Activated CD8-positive, alpha-beta memory T cell treated with anti-CD3 and anti-CD28 coated beads, Interleukin-2, amount 50 U/mL, for 48 hours (primary cell): Measurements from ENCODE around the gene KEL.

ENCODE experiments used
- DNase-seq: peaks from one replicate; pipeline ENCODE4 v3.0.0-alpha.2; 2020

The KEL gene

DNA sequence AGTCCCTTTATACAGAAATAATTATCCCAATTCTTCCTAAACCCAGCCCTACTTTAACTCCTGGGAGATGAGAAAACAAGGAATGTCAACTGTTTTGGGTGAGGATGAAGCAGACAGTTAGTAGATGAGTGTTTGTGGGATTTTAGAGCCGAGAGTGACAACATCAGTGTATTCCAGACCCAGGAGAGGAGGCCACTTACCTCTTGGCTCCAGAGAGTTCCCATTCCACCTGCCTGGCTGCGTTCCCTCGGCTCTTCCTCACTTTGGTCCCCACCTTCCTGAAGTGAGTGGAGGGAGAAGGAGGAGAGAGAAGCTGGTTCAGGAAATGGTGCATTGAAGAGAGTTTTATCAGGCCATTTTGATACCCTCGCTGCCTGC lies 579 bp downstream of the KEL start:
- no peak for DNase-seq

DNA sequence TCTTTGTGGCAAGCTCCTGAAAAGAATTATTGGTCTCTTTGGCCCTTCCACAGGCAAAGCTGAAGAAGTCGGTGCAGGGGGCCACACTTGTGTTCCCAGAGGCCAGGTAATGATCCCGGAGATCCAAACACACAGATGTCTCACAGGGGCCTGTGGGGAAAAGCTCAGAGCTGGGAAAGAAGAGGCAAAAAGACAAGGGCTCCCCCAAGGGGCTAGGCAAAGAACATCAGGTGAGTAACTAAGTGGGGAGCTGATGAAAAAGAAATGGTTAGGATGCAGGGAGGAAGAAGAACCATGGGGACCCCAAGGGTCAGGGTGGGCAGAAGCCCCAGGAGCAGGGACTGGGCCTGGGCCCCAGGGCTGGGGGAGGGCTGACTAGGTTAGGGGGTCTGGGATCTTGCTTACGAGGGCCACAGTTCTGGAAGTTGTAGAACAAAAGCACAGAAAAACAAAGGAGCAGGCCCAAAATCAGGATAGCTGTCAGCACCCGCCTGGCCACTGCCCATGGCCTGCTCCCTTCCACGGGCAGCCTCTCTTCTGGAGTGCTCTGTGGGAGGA lies 1.1 kb downstream of the KEL start:
- DNase-seq = no peak

DNA sequence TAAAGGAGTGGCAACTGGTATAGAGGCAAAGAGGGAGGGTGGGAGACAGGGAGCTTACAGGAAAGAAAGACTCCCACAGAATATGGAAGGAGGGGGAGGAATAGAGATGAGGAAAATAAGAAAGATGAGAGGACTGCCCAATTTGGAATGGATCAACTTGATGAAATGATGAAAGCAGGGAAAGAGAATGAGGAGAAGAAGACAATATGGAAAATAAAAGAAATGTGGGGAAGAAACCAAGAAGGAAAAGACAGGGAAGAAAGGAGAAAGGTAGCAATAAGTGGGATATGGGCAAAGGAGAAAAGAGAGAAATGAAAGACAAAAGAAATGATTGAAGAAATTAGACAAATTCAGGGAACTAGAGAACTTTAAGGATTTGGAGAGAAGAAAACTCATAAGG lies 3.0 kb downstream of the KEL start:
- DNase-seq = no peak

DNA sequence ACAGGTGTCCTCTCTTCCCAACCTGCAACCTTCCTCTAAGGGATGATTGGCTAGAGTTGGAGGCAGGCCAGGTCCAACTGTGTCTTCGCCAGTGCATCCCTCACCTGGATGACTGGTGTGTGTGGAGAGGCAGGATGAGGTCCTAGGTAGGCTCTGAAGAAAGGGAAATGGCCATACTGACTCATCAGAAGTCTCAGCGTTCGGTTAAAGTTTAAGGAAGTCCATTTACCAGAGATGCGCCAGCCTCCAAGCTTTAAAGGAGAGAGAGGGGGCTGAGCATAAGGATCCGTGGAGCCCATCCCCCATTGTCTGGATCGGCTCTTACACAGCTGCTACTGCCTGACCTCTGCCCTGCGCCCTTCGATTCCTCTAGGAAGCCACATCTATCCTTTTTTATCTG lies 4.4 kb downstream of the KEL start:
- DNase-seq = no peak

DNA sequence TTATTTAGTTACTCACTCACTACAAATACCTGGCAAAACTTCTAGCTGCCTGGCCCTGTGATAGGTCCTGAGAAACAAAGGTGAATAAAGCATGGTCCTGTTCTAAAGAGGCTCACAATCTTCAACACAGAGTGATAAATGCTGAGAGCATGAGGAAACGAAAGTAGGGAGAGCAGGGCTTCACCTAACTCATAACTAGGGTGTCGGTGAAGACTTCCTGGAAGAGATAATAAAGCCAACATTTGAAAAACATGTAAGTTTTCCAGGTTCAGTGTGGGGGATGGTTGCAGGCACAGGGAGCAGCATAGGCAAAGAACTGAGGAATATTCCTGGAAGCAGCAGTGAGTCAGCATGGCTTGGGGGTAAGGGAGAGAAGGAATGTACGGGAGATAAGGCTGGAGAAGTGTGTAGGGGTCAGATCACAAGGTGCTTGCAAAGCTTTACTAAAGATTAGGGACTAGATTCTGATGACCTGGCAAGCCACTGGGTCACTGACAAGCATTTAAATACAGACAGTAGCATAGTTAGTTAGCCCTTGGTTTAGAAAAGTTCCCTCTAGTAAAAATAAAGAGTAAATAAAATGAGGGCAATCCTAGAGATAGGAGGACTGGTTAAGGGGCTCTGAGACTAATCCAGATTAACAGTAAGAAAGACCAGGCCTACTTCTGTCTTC lies 5.1 kb downstream of the KEL start:
- no peak for DNase-seq

DNA sequence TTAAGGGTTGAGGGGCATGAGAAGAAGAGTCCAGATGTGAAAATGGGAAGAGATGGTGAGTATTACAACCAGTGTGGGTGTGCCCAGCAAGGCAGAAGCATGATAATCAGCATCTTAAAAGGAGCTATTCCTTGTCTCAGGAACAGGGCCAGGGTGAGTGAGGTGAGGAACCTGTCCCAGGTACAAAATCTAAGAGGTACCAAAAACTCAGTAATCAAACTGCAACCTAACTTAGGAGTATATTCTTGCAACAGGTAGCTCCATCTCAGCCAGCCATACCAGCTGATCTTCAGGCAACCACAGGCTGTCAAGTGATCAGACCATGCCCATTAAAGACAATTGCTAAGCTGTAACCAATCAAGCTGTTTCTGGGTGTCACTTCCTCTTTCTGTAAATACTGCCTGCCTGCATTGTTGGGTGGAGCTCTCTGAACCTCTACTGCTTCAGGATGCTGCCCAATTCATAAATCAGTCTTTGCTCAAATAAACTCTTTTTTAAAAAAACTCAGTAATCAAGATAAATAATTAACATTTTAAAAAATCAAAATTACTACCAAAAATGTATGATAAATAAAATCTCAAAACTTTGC lies 7.4 kb downstream of the KEL start:
- no peak for DNase-seq

DNA sequence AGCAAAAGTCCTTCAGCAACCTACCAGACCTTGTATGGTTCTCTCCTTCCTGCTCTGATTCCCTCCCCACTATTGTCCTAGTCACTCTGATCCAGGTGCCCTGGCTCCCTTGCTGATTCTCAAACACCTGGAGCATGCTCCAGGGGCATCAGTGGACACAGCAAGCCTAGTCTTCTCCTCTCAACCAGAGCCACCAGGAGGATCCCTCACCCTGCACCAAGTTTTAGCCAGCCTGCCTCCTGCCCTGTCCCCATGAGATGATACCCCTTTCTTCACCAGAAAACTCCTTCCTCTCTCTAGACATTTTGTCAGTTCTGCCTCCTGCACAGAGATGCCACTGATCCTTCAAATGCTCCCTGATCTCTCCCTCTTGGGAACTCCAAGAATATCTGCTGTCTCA lies 11.9 kb downstream of the KEL start:
- no peak for DNase-seq

DNA sequence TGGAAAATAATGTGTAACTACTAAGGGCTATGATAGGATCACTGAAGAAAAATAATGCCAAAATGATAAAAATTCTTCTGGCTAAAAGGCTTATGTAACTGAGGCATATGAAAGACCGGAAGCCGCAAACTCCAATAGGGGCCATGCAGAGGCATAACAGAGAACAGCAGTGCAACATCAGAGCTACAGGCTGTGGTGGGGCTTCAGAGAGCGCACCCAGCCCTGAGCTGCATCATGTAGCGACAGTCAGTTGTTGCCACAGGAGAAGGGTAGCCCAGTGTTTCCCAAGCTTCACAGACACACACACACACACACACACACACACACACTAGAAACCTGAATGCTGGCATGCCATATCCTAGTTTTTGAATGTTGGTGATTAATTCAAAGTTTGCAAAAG lies 13.6 kb downstream of the KEL start:
- no peak for DNase-seq

DNA sequence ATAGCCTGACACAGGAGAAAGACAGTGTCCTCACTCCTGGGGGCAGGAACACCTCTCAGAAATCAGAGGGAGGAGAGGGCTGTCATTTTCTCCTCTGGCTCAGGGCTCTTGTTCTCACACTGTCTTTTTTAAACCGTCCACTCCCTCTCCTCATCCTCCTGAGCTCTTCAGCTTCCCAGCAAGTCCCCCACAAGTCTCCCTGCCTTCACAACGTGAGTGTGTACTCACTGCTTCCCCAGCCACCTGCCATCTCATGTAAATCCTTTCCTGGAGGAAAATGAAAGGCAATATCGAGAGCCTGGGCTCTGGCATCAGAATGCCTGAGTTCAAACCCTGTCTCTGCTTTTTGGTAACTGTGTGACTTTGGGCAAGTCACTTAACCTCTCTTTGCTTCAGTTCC lies 17.2 kb downstream of the KEL start:
- DNase-seq = no peak

DNA sequence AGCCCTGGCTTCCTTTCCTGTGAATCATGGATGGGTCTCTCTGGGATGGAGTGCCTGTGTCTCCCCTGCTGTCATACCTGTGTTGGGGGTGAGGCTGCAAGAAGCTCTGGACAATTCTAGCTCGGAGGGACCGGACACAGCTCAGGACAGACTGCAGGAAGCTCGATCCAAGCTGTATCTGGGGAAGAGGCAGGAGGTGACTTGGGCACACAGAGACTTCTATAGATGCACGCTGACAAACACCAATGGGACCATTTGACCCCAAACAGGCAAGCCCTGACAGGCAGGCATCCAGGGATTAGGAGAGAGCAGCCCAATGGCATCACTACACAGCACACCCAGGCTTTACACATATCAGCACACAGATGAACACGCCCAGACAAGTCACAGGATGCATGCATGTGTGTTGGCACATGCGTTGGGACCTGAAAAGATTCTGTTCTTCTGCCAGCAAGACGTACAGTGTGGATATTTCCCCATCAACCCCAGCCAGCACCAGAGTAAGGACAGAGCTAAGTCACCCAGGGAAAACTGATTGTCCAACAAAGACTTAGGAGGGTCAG lies 18.4 kb downstream of the KEL start:
- DNase-seq = no peak

DNA sequence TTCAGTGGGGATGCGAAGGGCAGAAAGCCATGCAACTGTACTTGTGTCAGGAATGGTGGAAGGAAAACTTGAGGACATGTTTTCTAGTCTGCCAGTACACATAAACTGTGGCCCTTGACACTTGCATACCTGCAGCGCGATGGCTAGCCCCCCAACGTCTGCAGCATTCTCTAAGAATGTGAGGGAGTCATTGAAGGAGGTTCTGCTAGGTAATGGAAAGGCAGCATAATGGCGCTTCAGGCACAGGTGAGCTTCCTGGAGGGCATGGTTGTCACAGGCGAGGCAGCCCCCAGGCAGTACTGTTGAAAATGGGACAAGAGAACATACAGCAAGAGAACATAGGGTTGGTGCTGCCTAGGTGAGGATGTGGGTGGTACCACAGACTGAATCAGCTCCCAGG lies 19.4 kb downstream of the KEL start:
- DNase-seq = no peak

DNA sequence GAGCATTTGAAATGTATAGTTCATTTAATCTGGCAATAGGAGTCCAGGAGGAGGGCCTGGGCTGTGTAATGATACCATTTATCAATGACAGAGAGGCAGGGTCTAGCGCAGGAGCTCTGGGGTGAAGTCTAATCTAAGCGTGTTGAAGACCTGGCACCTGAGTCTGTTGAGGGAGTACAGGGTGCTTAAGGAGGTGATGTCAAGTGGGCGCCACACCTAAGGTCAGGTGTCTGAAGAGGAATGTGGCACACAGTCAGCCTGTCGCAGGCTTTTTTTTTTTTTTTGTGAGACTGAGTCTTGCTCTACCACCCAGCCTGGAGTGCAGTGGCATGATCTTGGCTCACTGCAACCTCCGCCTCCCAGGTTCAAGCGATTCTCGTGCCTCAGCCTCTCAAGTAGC lies 20.6 kb downstream of the KEL start:
- DNase-seq = no peak

DNA sequence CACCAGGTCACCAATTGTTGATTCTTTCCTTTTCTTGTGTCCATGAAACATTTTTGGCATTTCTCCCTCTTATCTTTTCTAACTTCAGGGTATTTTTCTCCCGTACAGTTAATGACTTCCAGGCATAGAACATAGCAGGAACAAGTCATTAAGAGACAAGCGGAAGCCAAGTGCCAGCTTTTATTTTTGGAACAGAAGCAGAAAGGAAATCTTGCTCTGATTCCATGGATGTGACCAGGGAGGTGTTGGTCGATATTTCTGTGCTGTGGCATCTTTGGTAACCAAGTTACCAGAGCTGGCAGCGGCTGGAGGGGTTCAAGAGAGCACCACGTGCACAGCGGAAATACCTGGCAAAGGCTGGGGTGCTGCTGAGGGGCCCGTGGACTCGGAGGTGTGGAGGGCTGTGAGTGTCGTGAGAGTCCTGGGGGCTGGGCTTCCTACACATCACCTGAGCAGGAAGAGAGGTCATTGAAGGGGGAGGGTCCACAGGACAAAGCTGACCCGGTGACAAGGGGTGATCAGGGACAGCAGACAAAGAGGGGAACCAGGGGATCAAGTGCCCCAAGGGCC lies 21.1 kb downstream of the KEL start:
- no peak for DNase-seq

DNA sequence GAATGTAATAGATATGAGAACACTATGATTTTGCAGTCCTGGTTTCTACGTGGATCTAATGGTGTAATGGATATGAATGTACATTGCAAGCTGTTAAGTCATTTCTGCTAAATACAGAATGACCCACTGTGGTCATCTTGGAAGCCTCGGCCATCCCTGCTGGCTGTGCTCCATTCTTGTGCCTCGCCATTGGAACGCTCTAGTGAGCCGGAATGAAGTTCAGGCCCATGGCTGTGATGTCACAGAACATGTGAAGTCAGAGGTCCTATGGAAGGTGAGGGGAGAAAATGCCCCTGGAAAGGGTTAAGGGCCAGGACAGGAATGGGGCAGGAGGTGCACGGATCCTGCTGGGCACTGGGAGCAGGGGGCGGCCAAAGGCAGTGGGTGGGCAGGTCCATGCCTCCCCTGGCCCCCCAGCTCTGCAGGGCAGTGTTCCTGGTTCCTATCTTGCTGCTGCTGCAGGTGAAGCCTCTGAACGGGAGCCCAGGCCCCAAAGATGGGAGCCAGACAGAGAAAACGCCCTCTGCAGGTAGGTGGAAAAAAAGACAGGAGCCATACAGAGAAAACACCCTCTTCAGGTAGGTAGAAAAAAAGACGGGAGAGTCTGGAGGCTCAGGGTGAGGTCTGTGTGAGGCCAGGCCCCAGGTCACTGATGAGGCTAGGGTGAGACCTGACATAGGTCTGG lies 22.8 kb downstream of the KEL start, which contains the start of gene LLCFC1:
TSS of gene LLCFC1 (plus strand) at position 259 of the 685 bp plus-strand sequence. CDS start at position 397, 138 bp downstream.
- no peak for DNase-seq

DNA sequence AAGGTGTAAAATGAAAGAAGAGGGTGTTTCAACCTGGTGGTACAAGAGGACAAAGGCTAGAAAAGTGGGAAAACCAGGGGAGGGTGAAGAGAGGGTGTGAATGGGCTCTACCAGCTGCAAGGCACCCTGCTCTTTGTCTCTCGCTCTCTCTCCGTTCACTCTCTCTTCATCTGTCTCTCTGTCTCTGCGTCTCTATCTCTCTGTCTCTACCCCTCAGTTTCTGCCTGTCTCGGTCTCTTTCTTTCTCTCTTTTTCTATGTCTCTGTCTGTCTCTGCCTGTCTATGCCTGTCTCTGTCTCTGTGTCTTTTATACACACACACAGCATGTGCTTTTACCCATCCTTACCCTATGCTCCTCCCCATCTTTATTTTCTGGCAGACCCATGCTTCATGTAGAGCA lies 23.6 kb downstream of the KEL start:
- DNase-seq = no peak

DNA sequence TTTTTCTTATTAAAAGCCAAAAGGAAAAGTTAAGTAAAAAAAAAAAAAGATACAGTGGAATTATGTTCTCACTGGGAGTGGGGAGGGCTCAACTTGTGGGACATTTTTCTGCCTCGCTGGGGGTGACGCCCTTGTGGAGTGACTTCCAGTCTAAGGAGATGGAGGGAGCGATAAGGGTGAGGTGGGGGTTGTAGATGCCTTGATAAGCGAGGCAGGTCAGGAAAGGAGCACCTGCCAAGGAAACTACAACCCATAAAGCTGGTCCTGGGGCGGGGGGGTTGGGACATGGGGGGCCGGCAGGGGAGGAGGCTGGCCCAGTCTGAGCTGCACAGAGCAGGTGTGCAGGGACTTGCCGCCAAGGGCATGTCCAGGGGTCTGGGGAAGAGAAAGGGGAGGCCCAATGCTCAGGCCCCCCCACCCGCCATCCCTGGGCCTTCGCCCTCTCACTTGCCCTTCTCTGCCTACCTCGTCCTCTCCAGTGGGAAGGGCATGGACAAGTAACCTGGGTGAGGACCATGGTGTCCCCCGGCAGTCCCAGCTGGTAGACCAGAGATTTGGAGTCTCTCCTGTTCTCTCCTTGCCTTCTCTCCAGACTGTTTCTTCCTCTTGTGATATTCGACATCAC lies 26.1 kb downstream of the KEL start:
- no peak for DNase-seq

DNA sequence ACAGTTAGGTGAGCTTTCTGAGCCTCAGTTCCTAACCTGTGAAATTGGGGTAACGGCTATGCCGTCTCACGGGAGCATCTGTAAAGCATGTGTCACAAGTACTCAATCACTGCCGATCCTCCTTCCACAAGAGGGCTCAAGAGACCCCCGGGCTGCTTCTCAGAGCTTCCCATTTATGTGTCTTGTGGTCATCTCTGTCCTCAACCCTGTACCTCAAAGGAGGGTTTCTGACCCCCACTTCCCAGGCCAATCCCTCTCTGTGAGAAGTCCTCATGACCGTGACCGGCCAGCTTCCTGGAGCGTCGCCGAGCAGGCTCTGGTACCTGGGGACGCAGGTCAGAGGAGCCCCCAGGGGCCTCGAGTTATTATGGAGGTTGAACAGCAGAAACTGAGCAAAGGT lies 28.1 kb downstream of the KEL start:
- DNase-seq = no peak

DNA sequence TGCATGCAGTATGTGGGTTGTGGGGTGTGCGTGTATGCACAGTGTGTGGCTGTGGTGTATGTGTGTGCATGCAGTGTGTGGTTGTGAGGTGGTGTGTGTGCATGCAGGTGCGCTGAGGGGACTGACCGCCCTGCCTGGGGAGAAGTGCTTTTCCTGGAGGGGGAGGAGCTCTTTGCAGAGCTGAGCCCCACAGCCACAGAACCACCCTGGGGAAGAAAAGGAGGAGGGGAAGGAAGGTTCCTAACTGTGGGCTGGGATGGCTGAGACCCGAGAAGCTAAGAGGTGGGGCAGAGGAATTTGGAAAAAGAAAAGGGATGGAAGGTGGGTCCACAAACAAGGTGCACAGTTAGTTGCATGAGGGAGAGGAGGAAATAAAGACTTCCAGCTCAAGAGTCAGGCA lies 28.5 kb downstream of the KEL start, which contains the start of gene TRPV5:
TSS of gene TRPV5 (minus strand) at position 123 of the 400 bp plus-strand sequence. CDS start 287 bp downstream, outside the sequence.
- DNase-seq = no peak

DNA sequence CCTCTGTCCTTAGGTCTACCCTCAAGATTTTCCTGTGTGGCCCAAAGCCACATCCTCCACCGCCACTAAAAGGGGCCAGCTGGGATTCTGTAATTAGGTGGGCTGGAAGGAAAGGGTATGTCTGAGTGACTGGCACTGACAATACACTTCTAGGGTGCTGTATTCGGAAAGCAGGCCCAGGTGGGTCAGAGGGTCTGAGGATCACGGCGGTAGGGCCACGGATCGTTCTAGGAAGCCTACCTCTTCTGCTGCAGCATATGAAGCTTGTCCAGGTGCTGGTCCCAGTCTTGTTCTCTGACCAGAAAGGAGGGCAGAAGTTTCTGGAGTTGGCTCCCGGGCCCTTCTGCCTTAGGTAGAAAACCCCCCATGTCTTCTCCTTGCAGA lies 29.1 kb downstream of the KEL start:
- no peak for DNase-seq

DNA sequence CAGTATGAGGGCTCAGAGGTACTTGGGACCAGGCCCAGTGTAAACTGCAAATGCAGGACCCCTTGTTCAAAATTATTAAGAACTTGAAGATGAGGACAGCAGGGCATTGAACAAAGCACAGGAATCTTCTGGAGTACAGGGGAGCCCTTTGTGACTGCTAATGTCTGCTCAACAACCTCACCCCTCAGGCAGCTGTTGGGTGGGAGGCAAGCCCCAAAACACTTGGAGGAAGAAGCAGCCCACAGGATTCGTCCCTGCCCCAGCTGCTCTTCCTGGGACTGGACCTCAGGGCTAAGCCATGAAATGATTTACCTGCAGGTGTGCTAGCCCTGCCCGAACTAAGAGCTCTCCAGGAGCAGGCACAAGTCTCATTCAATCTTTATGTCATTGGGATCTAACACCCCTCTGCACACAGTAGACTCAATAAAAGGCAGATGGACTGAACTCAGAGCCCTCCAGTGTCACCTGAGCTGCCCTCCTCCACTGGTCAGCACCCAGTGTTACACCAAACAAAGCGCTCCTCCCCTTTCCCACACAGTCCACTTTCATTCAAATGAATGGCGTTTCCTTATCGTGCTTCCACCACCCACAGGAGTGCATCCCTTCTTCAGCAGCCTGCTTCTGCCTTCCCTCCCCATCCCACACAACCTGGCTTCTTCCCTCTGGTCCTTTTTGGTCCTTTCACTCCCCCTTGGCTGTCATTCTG lies 29.6 kb downstream of the KEL start:
- no peak for DNase-seq

DNA sequence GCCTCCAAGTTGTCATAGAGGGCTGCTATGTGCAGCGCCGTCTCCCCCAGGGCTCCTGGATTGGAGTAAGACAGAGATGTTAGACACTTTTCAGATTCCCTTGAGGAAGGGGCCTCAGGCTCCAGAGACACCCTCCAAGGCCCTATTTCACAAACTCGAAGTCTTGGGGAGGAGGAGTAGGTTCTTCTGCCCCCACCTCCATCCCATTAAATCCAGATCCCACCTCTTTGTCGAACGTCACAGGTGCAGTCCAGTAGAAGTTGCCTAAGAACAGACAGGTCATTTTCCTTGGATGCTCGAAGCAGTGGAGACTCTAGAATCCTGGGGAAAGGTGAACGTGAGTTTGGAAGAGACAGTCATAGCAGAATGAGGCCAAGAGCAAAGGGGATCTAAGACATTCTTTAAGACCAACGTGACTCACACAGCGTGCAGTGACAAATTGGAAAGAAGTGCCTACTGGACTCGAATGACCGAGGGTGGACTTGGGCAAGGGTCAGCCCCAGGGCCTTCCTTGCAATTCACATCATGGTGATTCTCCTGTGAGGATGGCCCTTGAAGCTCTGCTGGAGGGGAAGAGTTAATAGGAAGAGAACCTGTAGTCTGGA lies 31.9 kb downstream of the KEL start:
- DNase-seq = no peak

DNA sequence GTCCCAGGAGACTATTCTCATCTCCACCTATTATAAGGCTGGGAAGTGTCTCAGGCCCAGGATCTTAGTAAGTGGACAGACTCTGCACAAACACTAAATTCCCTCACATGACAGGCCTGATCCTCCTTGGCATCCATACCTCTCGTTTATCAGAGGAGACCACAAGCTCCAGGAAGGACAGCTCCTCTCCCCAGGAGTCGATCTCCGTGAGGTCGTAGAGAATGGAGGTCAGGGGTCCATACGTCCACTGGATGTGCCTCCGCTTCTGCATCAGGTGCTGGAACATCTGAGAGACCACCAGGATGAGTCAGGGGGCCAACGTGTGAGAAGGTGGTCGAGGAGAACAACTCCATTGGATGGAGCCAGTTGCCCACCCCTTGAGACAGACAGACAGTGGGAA lies 34.2 kb downstream of the KEL start:
- no peak for DNase-seq
